Upper lobe of left lung (tissue), 4 donors: Measurements from ENCODE around the gene PKP1.

ENCODE experiments used
- CTCF ChIP-seq, 6 experiments: fragments of 450-650 bp in 4 of 6; fragments of 200-600 bp in 2 of 6; sonication (generic) in 2 of 6; IDR thresholded peaks; one replicate each; pipeline ENCODE4 v1.5.1; 2016 to 2019; ENCODE audit warnings: antibody characterized with exemption in 6 of 6
- EP300 ChIP-seq, 4 donors: sonication (generic); formaldehyde crosslinking; IDR thresholded peaks; one replicate each; pipeline ENCODE4 v1.5.1; 2017; ENCODE audit warnings: antibody characterized with exemption in 4 of 4, control low read depth in 2 of 4
- POLR2AphosphoS5 ChIP-seq, 2 donors: sonication (generic); formaldehyde crosslinking; IDR thresholded peaks; one replicate each; pipeline ENCODE4 v1.5.1; 2017; ENCODE audit warnings: antibody characterized with exemption in 2 of 2

DNA sequence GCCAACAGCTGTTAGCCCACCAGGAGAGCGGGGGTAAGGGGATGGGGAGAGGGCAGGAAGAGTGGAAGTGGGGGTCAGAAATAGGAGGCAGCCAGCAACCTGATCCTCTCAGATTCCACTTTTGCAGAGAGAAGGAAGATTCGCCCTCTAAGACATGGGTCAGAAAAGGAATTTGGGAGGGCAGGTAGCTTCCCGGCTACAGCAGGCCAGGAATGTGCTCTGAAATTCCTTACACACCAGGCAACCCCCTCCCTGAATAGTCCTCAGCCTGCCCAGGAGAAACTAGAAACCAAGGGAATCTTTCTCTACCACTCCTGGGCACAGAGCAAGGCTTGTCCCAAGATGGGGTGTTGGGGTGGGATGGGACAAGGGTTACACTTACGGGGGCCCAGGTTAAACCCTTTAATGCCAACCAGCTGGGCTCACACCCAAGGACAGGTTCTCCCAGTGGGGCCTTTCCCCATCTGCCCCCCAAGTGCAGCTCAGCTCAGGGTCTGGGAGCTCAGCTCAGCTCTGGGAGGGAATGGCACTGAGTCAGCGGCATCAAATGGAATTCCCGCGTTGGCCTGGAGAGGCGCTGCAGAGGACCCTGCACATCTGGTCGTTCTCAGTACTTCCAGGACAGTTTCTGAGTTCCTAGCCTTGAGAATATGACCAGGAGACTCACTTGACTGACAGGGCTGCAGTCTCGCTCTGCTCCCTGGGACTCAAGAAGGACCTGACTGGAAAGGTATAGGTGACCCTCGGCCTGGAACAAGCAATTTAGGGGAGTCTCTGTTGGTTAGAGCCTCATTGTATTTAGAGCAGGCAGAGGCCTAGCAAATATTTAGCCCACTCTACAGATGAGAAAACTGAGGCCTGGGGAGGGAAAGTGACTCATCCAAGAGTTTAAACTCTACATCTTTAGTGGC is 93.4 kb downstream of the PKP1 start:
- TF ChIP-seq EP300 (IDR thresholded peaks at IDR 0.05) (no peak), CTCF (IDR thresholded peaks at IDR 0.05) (peak in 3 of 6 experiments; percentile 19 to 37 (median 25)), POLR2AphosphoS5 (IDR thresholded peaks at IDR 0.05) (no peak)
